ENCODE data around the gene OPTC.

GRCh38 chr1:203478986-203479385 lies 15.0 kb upstream of the OPTC start:
- TF ChIP-seq CTCF (IDR thresholded peaks at IDR 0.05) = no peak
- no peak for TF ChIP-seq POLR2AphosphoS5 (IDR thresholded peaks at IDR 0.05)

Measured in suprapubic skin (tissue), 3 donors.